Loucy (cell line): ENCODE results near the gene MAML3.
A peak's percentile ranks its signal among the peaks of the same experiment; 100 is the strongest.

Source experiments
- H2AFZ ChIP-seq: fragments of 200-600 bp; sonication (generic); 2 replicates; pipeline ENCODE4 v1.6.0; 2016; ENCODE audit warnings: antibody characterized with exemption, mild to moderate bottlenecking, low read length, moderate library complexity
- H3F3A ChIP-seq: fragments of 200-600 bp; 2 replicates; pipeline ENCODE4 v1.6.0; 2016; ENCODE audit warnings: antibody characterized with exemption, low read depth, mild to moderate bottlenecking
- H3K27me3 ChIP-seq: fragments of 200-600 bp; sonication (generic); 2 replicates; pipeline ENCODE4 v1.6.1; 2014; ENCODE audit warnings: low read length, mild to moderate bottlenecking; ENCODE audit not compliant: insufficient read depth, poor library complexity, severe bottlenecking
- H3K36me3 ChIP-seq: fragments of 200-600 bp; sonication (generic); 2 replicates; pipeline ENCODE4 v1.6.1; 2016; ENCODE audit warnings: low read length; ENCODE audit not compliant: insufficient read depth
- H3K4me1 ChIP-seq: fragments of 200-600 bp; sonication (generic); 2 replicates; pipeline ENCODE4 v1.5.1; 2014; ENCODE audit warnings: low read length, mild to moderate bottlenecking; ENCODE audit not compliant: insufficient read depth, poor library complexity, severe bottlenecking
- H3K4me2 ChIP-seq: fragments of 200-600 bp; sonication (generic); 2 replicates; pipeline ENCODE4 v1.6.0; 2014; ENCODE audit warnings: antibody characterized with exemption, low read length, low read depth, mild to moderate bottlenecking; ENCODE audit not compliant: poor library complexity, severe bottlenecking
- H3K4me3 ChIP-seq: fragments of 200-600 bp; sonication (generic); 2 replicates; pipeline ENCODE4 v1.5.1; 2014; ENCODE audit warnings: low read length, mild to moderate bottlenecking, mixed read lengths; ENCODE audit not compliant: poor library complexity, severe bottlenecking
- H3K79me2 ChIP-seq: fragments of 200-600 bp; sonication (generic); 2 replicates; pipeline ENCODE4 v1.6.1; 2014; ENCODE audit warnings: low read length; ENCODE audit not compliant: insufficient read depth
- H3K9ac ChIP-seq: fragments of 200-600 bp; sonication (generic); 2 replicates; pipeline ENCODE4 v1.6.0; 2014; ENCODE audit warnings: mild to moderate bottlenecking, low read depth, low read length, moderate library complexity; ENCODE audit not compliant: poor library complexity, severe bottlenecking
- H3K9me2 ChIP-seq: fragments of 200-600 bp; sonication (generic); replicated peaks from 2 replicates; pipeline ENCODE4 v1.6.1; 2016; ENCODE audit warnings: low read depth, low read length, mixed read lengths
- H3K9me3 ChIP-seq: fragments of 200-600 bp; sonication (generic); 2 replicates; pipeline ENCODE4 v1.6.1; 2014; ENCODE audit warnings: mild to moderate bottlenecking, antibody characterized with exemption, low read length, low read depth; ENCODE audit not compliant: insufficient read depth
- H4K20me1 ChIP-seq: fragments of 200-600 bp; sonication (generic); 2 replicates; pipeline ENCODE4 v1.6.0; 2014; ENCODE audit warnings: antibody characterized with exemption, low read length, mild to moderate bottlenecking; ENCODE audit not compliant: insufficient read depth, poor library complexity, severe bottlenecking
- EZH2phosphoT487 ChIP-seq: fragments of 200-600 bp; IDR thresholded peaks from 2 replicates; pipeline ENCODE4 v1.6.1; 2018; ENCODE audit warnings: antibody characterized with exemption, mild to moderate bottlenecking, moderate library complexity, borderline replicate concordance
- TF ChIP-seq, protein P1 (sequence below): fragments of 200-600 bp; sonication (generic); conservative IDR thresholded peaks from 2 replicates; pipeline ENCODE4 v1.5.1; 2014; ENCODE audit warnings: mild to moderate bottlenecking, antibody characterized with exemption, low read length

Gene MAML3

GRCh38 chr4:139912445-139912844 lies 241.5 kb downstream of the MAML3 start:
- peaks cover 43% of the 10 kb centered on the region for H3K4me1 ChIP-seq

GRCh38 chr4:139910106-139910505 lies 243.9 kb downstream of the MAML3 start:
- H3K4me3 ChIP-seq: no peak overlapping the region
- no peak overlapping the region for H3K4me2 ChIP-seq
- H4K20me1 ChIP-seq: no peaks in the 10 kb centered on the region
- TF ChIP-seq, protein P1, sequence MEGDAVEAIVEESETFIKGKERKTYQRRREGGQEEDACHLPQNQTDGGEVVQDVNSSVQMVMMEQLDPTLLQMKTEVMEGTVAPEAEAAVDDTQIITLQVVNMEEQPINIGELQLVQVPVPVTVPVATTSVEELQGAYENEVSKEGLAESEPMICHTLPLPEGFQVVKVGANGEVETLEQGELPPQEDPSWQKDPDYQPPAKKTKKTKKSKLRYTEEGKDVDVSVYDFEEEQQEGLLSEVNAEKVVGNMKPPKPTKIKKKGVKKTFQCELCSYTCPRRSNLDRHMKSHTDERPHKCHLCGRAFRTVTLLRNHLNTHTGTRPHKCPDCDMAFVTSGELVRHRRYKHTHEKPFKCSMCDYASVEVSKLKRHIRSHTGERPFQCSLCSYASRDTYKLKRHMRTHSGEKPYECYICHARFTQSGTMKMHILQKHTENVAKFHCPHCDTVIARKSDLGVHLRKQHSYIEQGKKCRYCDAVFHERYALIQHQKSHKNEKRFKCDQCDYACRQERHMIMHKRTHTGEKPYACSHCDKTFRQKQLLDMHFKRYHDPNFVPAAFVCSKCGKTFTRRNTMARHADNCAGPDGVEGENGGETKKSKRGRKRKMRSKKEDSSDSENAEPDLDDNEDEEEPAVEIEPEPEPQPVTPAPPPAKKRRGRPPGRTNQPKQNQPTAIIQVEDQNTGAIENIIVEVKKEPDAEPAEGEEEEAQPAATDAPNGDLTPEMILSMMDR: no peak
- no peak for TF ChIP-seq EZH2phosphoT487
- no peaks in the 10 kb centered on the region for H3K27me3 ChIP-seq
- H3K9ac ChIP-seq: no peak overlapping the region
- H3K9me3 ChIP-seq: no peaks in the 10 kb centered on the region; the same call in 1 of the 2 replicates
- H3K4me1 ChIP-seq: peaks cover 43% of the 10 kb centered on the region
- no peaks in the 10 kb centered on the region for H3K9me2 ChIP-seq
- H3F3A ChIP-seq: no peaks in the 10 kb centered on the region
- 0 out of 2 replicates have a peak, but pooled peaks cover 3% of the 10 kb centered on the region for H3K36me3 ChIP-seq
- H2AFZ ChIP-seq: no peak overlapping the region
- peaks cover 12% of the 10 kb centered on the region; the same call in 1 of the 2 replicates for H3K79me2 ChIP-seq

More at GRCh38 chr4:139912445-139912844, 241.5 kb downstream of the MAML3 start:
- Histone ChIP-seq H2AFZ (no peak overlapping the region), H3K4me3 (no peak overlapping the region), H3K4me2 (no peak overlapping the region), H3K9me3 (no peaks in the 10 kb centered on the region), H3K27me3 (no peaks in the 10 kb centered on the region), H3F3A (no peaks in the 10 kb centered on the region), H3K79me2 (peaks cover 15% of the 10 kb centered on the region; the same call in 1 of the 2 replicates), H3K9me2 (no peaks in the 10 kb centered on the region), H4K20me1 (no peaks in the 10 kb centered on the region), H3K36me3 (no peaks in the 10 kb centered on the region), H3K9ac (no peak overlapping the region)
- TF ChIP-seq, protein P1: no peak
- TF ChIP-seq EZH2phosphoT487: no peak

DNA sequence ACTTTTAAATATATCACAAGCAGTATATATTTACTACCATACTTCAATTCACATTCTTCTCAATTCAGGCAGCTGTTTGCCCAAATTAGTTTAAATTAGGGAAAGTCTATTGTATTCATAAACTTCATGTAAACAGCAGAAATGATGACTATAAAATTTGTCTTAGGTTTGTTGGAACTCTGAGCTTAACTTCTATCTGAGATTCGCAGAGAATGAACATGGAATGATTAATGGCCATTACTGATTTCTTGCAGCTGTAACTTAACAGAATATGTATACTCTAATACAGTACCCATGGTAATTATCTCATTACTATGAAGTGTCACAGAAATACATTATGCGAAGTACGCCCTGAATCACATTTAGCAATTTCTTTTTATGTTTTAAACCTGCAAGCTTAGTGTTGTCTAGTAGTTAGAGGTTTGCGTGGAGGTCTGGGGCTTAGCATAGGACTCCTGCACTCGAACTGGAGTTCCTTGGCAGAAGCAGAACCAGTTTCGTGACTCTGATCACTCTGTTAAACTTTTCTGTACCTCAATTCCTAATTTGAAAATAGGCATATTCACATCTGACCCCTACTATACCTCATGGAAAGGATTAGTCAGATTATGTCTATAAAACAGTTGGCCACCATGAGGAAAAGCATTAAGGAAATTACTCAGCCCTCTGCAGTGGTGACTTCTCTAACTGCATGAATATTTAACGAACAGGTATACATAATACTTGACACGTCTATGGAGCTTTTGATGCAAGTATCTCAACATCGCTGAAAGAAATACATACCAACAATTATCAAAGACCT lies 245.1 kb downstream of the MAML3 start:
- peak overlapping the region; percentile 33 for H3K4me2 ChIP-seq
- no peaks in the 10 kb centered on the region for H3F3A ChIP-seq
- no peak overlapping the region for H2AFZ ChIP-seq
- no peaks in the 10 kb centered on the region; the same call in 1 of the 2 replicates for H3K9me3 ChIP-seq
- H3K27me3 ChIP-seq: no peaks in the 10 kb centered on the region
- 0 out of 2 replicates have a peak, but pooled peaks cover 7% of the 10 kb centered on the region for H3K36me3 ChIP-seq
- no peaks in the 10 kb centered on the region for H4K20me1 ChIP-seq
- no peak overlapping the region for H3K4me3 ChIP-seq
- H3K4me1 ChIP-seq: peaks cover 31% of the 10 kb centered on the region
- H3K79me2 ChIP-seq: peaks cover 7% of the 10 kb centered on the region; the same call in 1 of the 2 replicates
- no peaks in the 10 kb centered on the region for H3K9me2 ChIP-seq
- H3K9ac ChIP-seq: no peak overlapping the region
- no peak for TF ChIP-seq EZH2phosphoT487
- TF ChIP-seq, protein P1: no peak
